Astrocyte (in vitro differentiated cells and primary cell): ENCODE results near the gene CREB5. TPM values are rescaled to one million over a fixed set of nuclear protein-coding genes. Genes with fewer than 3 reads are reported as not detected.

ENCODE experiments used
- DNase-seq: peaks from one replicate; pipeline ENCODE4 v3.0.0-alpha.2; 2010; ENCODE audit warnings: low read depth
- FAIRE-seq: peaks from 2 replicates; lab custom pipeline; 2011; peaks lifted over from hg19 to GRCh38; lab: Jason Lieb, UNC
- H2AFZ ChIP-seq: 2 replicates; pipeline ENCODE4 v1.6.0; 2012; ENCODE audit warnings: low read depth, low read length, inconsistent platforms
- H3K27ac ChIP-seq: 2 replicates; pipeline ENCODE4 v1.5.1; 2011; ENCODE audit warnings: low read depth, low read length, inconsistent platforms
- H3K27me3 ChIP-seq: 2 replicates; pipeline ENCODE4 v1.6.0; 2011; ENCODE audit warnings: low read length, inconsistent platforms; ENCODE audit not compliant: insufficient read depth
- H3K36me3 ChIP-seq: 2 replicates; pipeline ENCODE4 v1.5.1; 2011; ENCODE audit warnings: low read length, inconsistent platforms; ENCODE audit not compliant: insufficient read depth
- H3K4me1 ChIP-seq: 2 replicates; pipeline ENCODE4 v1.5.1; 2011; ENCODE audit warnings: low read length, inconsistent platforms; ENCODE audit not compliant: insufficient read depth
- H3K4me2 ChIP-seq: 2 replicates; pipeline ENCODE4 v1.6.0; 2012; ENCODE audit warnings: low read length, inconsistent platforms
- H3K4me3 ChIP-seq: 2 replicates; pipeline ENCODE4 v1.5.1; 2011; ENCODE audit warnings: low read depth, mild to moderate bottlenecking, low read length, inconsistent platforms; ENCODE audit not compliant: insufficient read depth
- H3K79me2 ChIP-seq: 2 replicates; pipeline ENCODE4 v1.6.0; 2012; ENCODE audit warnings: mild to moderate bottlenecking, low read length, inconsistent platforms; ENCODE audit not compliant: insufficient read depth
- H3K9ac ChIP-seq: 2 replicates; pipeline ENCODE4 v1.6.0; 2012; ENCODE audit warnings: mild to moderate bottlenecking, low read length, inconsistent platforms
- H3K9me3 ChIP-seq: 2 replicates; pipeline ENCODE4 v1.5.1; 2012; ENCODE audit warnings: low read depth, mild to moderate bottlenecking, low read length, inconsistent platforms; ENCODE audit not compliant: insufficient read depth
- H4K20me1 ChIP-seq: 2 replicates; pipeline ENCODE4 v1.6.0; 2012; ENCODE audit warnings: low read length, inconsistent platforms; ENCODE audit not compliant: insufficient read depth
- H3K27ac Mint-ChIP-seq: one replicate; pipeline ENCODE4 v1.8.0; 2021; ENCODE audit warnings: mild to moderate bottlenecking, mixed read lengths; ENCODE audit not compliant: unreplicated experiment
- H3K27me3 Mint-ChIP-seq: one replicate; pipeline ENCODE4 v1.8.0; 2021; ENCODE audit warnings: low read depth, mixed read lengths; ENCODE audit not compliant: unreplicated experiment
- H3K36me3 Mint-ChIP-seq: one replicate; pipeline ENCODE4 v1.8.0; 2021; ENCODE audit warnings: low read depth, mixed read lengths; ENCODE audit not compliant: unreplicated experiment
- H3K4me1 Mint-ChIP-seq: one replicate; pipeline ENCODE4 v1.8.0; 2021; ENCODE audit warnings: low read depth, mixed read lengths; ENCODE audit not compliant: unreplicated experiment
- H3K4me3 Mint-ChIP-seq: one replicate; pipeline ENCODE4 v1.8.0; 2021; ENCODE audit warnings: mild to moderate bottlenecking, moderate library complexity, mixed read lengths; ENCODE audit not compliant: unreplicated experiment
- H3K9me3 Mint-ChIP-seq: one replicate; pipeline ENCODE4 v1.8.0; 2021; ENCODE audit warnings: mild to moderate bottlenecking, mixed read lengths; ENCODE audit not compliant: unreplicated experiment
- CTCF ChIP-seq: IDR thresholded peaks from 2 replicates; pipeline ENCODE4 v1.5.1; 2011; ENCODE audit warnings: low read depth, mild to moderate bottlenecking, inconsistent platforms, low read length, moderate library complexity; ENCODE audit not compliant: insufficient read depth
- EZH2 ChIP-seq: IDR thresholded peaks from 2 replicates; pipeline ENCODE4 v1.6.1; 2012; ENCODE audit warnings: mild to moderate bottlenecking, low read length, inconsistent platforms; ENCODE audit not compliant: insufficient read depth
- total RNA-seq: library from RNA; stranded (reverse); gene quantifications from 2 replicates; pipeline ENCODE4 v1.2.1, GENCODE V29; 2021

CREB5 gene
- total RNA-seq, 1 donor from 2014 or later = 25.4 TPM

- Histone ChIP-seq H3K4me1 (no peaks in the 10 kb centered on the region), H3K36me3 (no peaks in the 10 kb centered on the region), H2AFZ (no peak overlapping the region), H3K9me3 (no peaks in the 10 kb centered on the region), H3K9ac (no peak overlapping the region), H3K4me2 (no peak overlapping the region), H4K20me1 (peaks cover 6% of the 10 kb centered on the region), H3K4me3 (no peak overlapping the region), H3K27ac (no peak overlapping the region), H3K27me3 (peaks cover 14% of the 10 kb centered on the region), H3K79me2 (no peaks in the 10 kb centered on the region)
- FAIRE-seq (no peak), DNase-seq (no peak)
- Mint-ChIP-seq H3K4me1 (no peaks in the 10 kb centered on the region), H3K27ac (no peak overlapping the region), H3K27me3 (no peaks in the 10 kb centered on the region), H3K36me3 (peaks cover 11% of the 10 kb centered on the region), H3K4me3 (no peak overlapping the region), H3K9me3 (peaks cover 3% of the 10 kb centered on the region)
- TF ChIP-seq CTCF (no peak), EZH2 (no peak)
Observed at GRCh38 chr7:28446131-28446530, 33.8 kb downstream of the CREB5 start.

- Histone ChIP-seq H3K27me3 (peaks cover 11% of the 10 kb centered on the region), H3K4me2 (no peak overlapping the region), H3K27ac (no peak overlapping the region), H2AFZ (no peak overlapping the region), H3K9me3 (no peaks in the 10 kb centered on the region), H3K4me1 (no peaks in the 10 kb centered on the region), H3K36me3 (no peaks in the 10 kb centered on the region), H4K20me1 (peaks cover 6% of the 10 kb centered on the region), H3K4me3 (no peak overlapping the region), H3K9ac (no peak overlapping the region), H3K79me2 (no peaks in the 10 kb centered on the region)
- DNase-seq (peak; percentile 2), FAIRE-seq (no peak)
- Mint-ChIP-seq H3K36me3 (peaks cover 11% of the 10 kb centered on the region), H3K9me3 (peaks cover 3% of the 10 kb centered on the region), H3K27ac (no peak overlapping the region), H3K27me3 (no peaks in the 10 kb centered on the region), H3K4me1 (peaks cover 4% of the 10 kb centered on the region), H3K4me3 (no peak overlapping the region)
- TF ChIP-seq CTCF (no peak), EZH2 (no peak)
Observed at GRCh38 chr7:28447071-28447470, 34.8 kb downstream of the CREB5 start.

GRCh38 chr7:28448708-28449107 is 36.4 kb downstream of the CREB5 start:
- Histone ChIP-seq H3K27me3 (peaks cover 11% of the 10 kb centered on the region), H3K4me2 (no peak overlapping the region), H2AFZ (no peak overlapping the region), H4K20me1 (peaks cover 4% of the 10 kb centered on the region), H3K79me2 (no peaks in the 10 kb centered on the region), H3K27ac (no peak overlapping the region), H3K36me3 (no peaks in the 10 kb centered on the region), H3K9me3 (no peaks in the 10 kb centered on the region), H3K9ac (no peak overlapping the region), H3K4me3 (no peak overlapping the region), H3K4me1 (no peaks in the 10 kb centered on the region)
- Mint-ChIP-seq H3K4me1 (peaks cover 4% of the 10 kb centered on the region), H3K4me3 (no peak overlapping the region), H3K27ac (no peak overlapping the region), H3K36me3 (peaks cover 11% of the 10 kb centered on the region), H3K27me3 (no peaks in the 10 kb centered on the region), H3K9me3 (no peaks in the 10 kb centered on the region)
- DNase-seq = no peak
- FAIRE-seq = no peak
- TF ChIP-seq EZH2 = no peak
- TF ChIP-seq CTCF = no peak
